B cell (primary cell): ENCODE measurements around the gene CIP2A. TPM values are rescaled to one million over a fixed set of nuclear protein-coding genes. Genes with fewer than 3 reads are reported as not detected.

ENCODE experiments used
- ATAC-seq: fragments of 200-7000 bp; cut with Tn5 transposase; one replicate; pipeline ENCODE4 v1.10.0; 2021; ENCODE audit warnings: low read depth, mild to moderate bottlenecking, moderate number of reproducible peaks, moderate library complexity
- CTCF ChIA-PET: fragments of 350-600 bp; sonication (Branson Sonifier 250); formaldehyde crosslinking; loops from one replicate; lab custom pipeline; 2021; ENCODE audit warnings: antibody characterized with exemption, inconsistent platforms; lab: Charles Lee
- POLR2A ChIA-PET: fragments of 350-600 bp; sonication (Branson Sonifier 250); formaldehyde crosslinking; loops from one replicate; lab custom pipeline; 2021; ENCODE audit warnings: antibody characterized with exemption; lab: Charles Lee
- DNase-seq: peaks from one replicate; pipeline ENCODE4 v3.0.0; 2013
- H2AFZ ChIP-seq: 2 replicates; pipeline ENCODE4 v1.6.1; 2012; ENCODE audit warnings: mild to moderate bottlenecking, low read depth, low read length; ENCODE audit not compliant: insufficient read depth, poor library complexity, severe bottlenecking
- H3K27ac ChIP-seq, 2 donors: 1 replicate in 1 of 2; 2 replicates in 1 of 2; pipeline ENCODE4 v1.5.1; 2012 to 2013; ENCODE audit warnings: low read length in 2 of 2, mild to moderate bottlenecking in 2 of 2, moderate library complexity in 1 of 2
- H3K27me3 ChIP-seq, 4 experiments: fragments of 200-600 bp in 1 of 4; sonication (generic) in 1 of 4; replicated peaks in 1 of 4; 1 replicate in 2 of 4; 2 replicates in 2 of 4; pipeline versions ENCODE4 v1.6.1 to v1.7.0; 2013 to 2016; ENCODE audit warnings: low read length in 3 of 4, mild to moderate bottlenecking in 2 of 4, mixed read lengths in 1 of 4, moderate library complexity in 1 of 4; ENCODE audit not compliant: insufficient read depth in 4 of 4, control insufficient read depth in 3 of 4; ENCODE audit errors: control extremely low read depth in 1 of 4
- H3K36me3 ChIP-seq, 2 experiments: replicated peaks in 1 of 2; 1 replicate in 1 of 2; 2 replicates in 1 of 2; pipeline versions ENCODE4 v1.6.1 to v1.7.1; 2013; ENCODE audit warnings: low read length in 1 of 2; ENCODE audit not compliant: insufficient read depth in 2 of 2, control insufficient read depth in 1 of 2; ENCODE audit errors: control extremely low read depth in 1 of 2, extremely low read depth in 1 of 2
- H3K4me1 ChIP-seq, 2 donors: fragments of 200-600 bp in 1 of 2; sonication (generic) in 1 of 2; 1 replicate in 1 of 2; 2 replicates in 1 of 2; pipeline versions ENCODE4 v1.5.1 to v1.6.1; 2013 to 2017; ENCODE audit warnings: low read length in 2 of 2; ENCODE audit not compliant: control insufficient read depth in 2 of 2, insufficient read depth in 2 of 2
- H3K4me2 ChIP-seq: replicated peaks from 2 replicates; pipeline ENCODE3; 2012; ENCODE audit warnings: mild to moderate bottlenecking, low read depth, low read length; ENCODE audit not compliant: poor library complexity, severe bottlenecking
- H3K4me3 ChIP-seq, 5 experiments: fragments of 200-600 bp in 1 of 5; sonication (generic) in 1 of 5; 1 replicate in 3 of 5; 2 replicates in 2 of 5; pipeline versions ENCODE4 v1.5.1 to v1.7.0; 2011 to 2016; ENCODE audit warnings: low read length in 4 of 5, mild to moderate bottlenecking in 4 of 5, low read depth in 2 of 5, control low read depth in 1 of 5, moderate library complexity in 1 of 5; ENCODE audit not compliant: insufficient read depth in 1 of 5; ENCODE audit errors: control extremely low read depth in 1 of 5, extremely low read depth in 1 of 5
- H3K79me2 ChIP-seq: fragments of 200-600 bp; sonication (generic); one replicate; pipeline ENCODE4 v1.6.0; 2016; ENCODE audit warnings: low read length; ENCODE audit not compliant: control insufficient read depth, insufficient read depth
- H3K9ac ChIP-seq: fragments of 200-600 bp; sonication (generic); 2 replicates; pipeline ENCODE4 v1.6.1; 2017; ENCODE audit warnings: mild to moderate bottlenecking, low read length, moderate library complexity
- H3K9me3 ChIP-seq, 3 donors: one replicate each; pipeline versions ENCODE4 v1.6.1 to v1.7.1; 2013; ENCODE audit warnings: low read length in 2 of 3; ENCODE audit not compliant: control insufficient read depth in 2 of 3, insufficient read depth in 1 of 3; ENCODE audit errors: control extremely low read depth in 1 of 3
- H4K20me1 ChIP-seq: 2 replicates; pipeline ENCODE4 v1.6.0; 2012; ENCODE audit warnings: mild to moderate bottlenecking, low read length; ENCODE audit not compliant: insufficient read depth, control insufficient read depth, poor library complexity, severe bottlenecking
- H3K27ac Mint-ChIP-seq: one replicate; pipeline ENCODE4 v1.8.0; 2021; ENCODE audit warnings: mixed read lengths
- H3K27me3 Mint-ChIP-seq: one replicate; pipeline ENCODE4 v1.8.0; 2021; ENCODE audit warnings: mixed read lengths
- H3K4me1 Mint-ChIP-seq: one replicate; pipeline ENCODE4 v1.8.0; 2021; ENCODE audit warnings: mixed read lengths
- H3K4me3 Mint-ChIP-seq: one replicate; pipeline ENCODE4 v1.8.0; 2021; ENCODE audit warnings: mixed read lengths
- H3K9me3 Mint-ChIP-seq: one replicate; pipeline ENCODE4 v1.8.0; 2022; ENCODE audit warnings: mixed read lengths; ENCODE audit not compliant: insufficient read depth
- EZH2 ChIP-seq: IDR thresholded peaks from 2 replicates; pipeline ENCODE4 v1.6.1; 2012; ENCODE audit warnings: borderline replicate concordance, low read depth, mild to moderate bottlenecking, moderate library complexity, low read length; ENCODE audit not compliant: insufficient read depth, poor library complexity, severe bottlenecking
- WGBS: methylation state at CpG from one replicate; pipeline ENCODE4 v1.1.5; 2013; ENCODE audit warnings: missing lambda C conversion rate; ENCODE audit not compliant: insufficient coverage; 5-methylcytosine and 5-hydroxymethylcytosine counted together
- intact Hi-C: fragments of 100-400 bp; cut with micrococcal nuclease; formaldehyde crosslinking; loops from one replicate; pipeline ENCODE4 v1.10.0; 2022
- polyA plus RNA-seq: library from polyadenylated mRNA; depleted of rRNA; stranded (reverse); fragments of >200 nt; gene quantifications from 2 replicates; pipeline ENCODE4 v1.2.3, GENCODE V29; 2012
- total RNA-seq, 2 donors: library from RNA; stranded (reverse); fragments of 120-200 nt in 1 of 2; gene quantifications; 1 replicate in 1 of 2; 2 replicates in 1 of 2; pipeline versions ENCODE4 v1.2.3 to v1.2.4, GENCODE V29; 2013 to 2022
- TF ChIP-seq, protein P1 (sequence below): fragments of 200-600 bp; IDR thresholded peaks from one replicate; pipeline ENCODE4 v1.8.0; 2022; ENCODE audit warnings: antibody characterized with exemption, mild to moderate bottlenecking

Gene CIP2A
- total and polyA plus RNA-seq, 2 donors (not counting 1 experiment from before 2014, with no cell fraction given) = 2.3 to 11.0 TPM

DNA sequence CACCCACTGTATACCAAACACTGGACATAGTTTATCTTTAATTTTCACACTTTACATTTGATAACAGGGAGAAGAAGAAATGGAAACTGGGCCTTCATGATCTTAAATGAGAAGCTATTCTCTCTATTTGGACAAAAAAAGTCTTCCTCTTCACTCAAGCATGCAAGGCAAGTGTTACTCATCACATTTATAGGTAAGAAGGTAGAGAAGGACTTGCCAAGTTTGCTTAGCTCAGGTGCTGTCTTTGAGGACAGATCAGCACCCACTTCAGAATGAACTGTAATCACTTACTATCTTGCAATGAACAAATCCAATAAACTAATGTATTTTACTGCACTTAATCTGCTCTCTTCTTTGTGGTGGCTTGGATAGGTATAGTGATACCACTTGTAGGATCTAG is 77.7 kb downstream of the CIP2A start:
- intact Hi-C loops = no loop called here
- ATAC-seq (no peak), DNase-seq (no peak)
- Mint-ChIP-seq H3K4me1 (no peaks in the 10 kb centered on the region), H3K27me3 (peaks cover 4% of the 10 kb centered on the region), H3K27ac (no peak overlapping the region), H3K4me3 (no peak overlapping the region), H3K9me3 (no peaks in the 10 kb centered on the region)
- ChIA-PET CTCF (interaction anchor here (0.8 kb wide), 1 partner anchor 18 kb away, joined by 3 read pairs; no protein-coding TSS in a partner anchor), POLR2A (interaction anchor here (0.6 kb wide), 1 partner anchor 573 kb away, joined by 5 read pairs; no protein-coding TSS in a partner anchor)
- Histone ChIP-seq H2AFZ (no peak overlapping the region), H3K9me3 (no peaks in the 10 kb centered on the region), H3K27me3 (no peaks in the 10 kb centered on the region), H3K4me2 (no peak overlapping the region), H3K79me2 (no peaks in the 10 kb centered on the region), H3K27ac (no peak overlapping the region), H3K9ac (no peak overlapping the region), H3K36me3 (no peaks in the 10 kb centered on the region), H4K20me1 (no peaks in the 10 kb centered on the region), H3K4me3 (no peak overlapping the region), H3K4me1 (no peaks in the 10 kb centered on the region)
- TF ChIP-seq, protein P1, sequence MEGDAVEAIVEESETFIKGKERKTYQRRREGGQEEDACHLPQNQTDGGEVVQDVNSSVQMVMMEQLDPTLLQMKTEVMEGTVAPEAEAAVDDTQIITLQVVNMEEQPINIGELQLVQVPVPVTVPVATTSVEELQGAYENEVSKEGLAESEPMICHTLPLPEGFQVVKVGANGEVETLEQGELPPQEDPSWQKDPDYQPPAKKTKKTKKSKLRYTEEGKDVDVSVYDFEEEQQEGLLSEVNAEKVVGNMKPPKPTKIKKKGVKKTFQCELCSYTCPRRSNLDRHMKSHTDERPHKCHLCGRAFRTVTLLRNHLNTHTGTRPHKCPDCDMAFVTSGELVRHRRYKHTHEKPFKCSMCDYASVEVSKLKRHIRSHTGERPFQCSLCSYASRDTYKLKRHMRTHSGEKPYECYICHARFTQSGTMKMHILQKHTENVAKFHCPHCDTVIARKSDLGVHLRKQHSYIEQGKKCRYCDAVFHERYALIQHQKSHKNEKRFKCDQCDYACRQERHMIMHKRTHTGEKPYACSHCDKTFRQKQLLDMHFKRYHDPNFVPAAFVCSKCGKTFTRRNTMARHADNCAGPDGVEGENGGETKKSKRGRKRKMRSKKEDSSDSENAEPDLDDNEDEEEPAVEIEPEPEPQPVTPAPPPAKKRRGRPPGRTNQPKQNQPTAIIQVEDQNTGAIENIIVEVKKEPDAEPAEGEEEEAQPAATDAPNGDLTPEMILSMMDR = no peak
- TF ChIP-seq EZH2 = no peak

DNA sequence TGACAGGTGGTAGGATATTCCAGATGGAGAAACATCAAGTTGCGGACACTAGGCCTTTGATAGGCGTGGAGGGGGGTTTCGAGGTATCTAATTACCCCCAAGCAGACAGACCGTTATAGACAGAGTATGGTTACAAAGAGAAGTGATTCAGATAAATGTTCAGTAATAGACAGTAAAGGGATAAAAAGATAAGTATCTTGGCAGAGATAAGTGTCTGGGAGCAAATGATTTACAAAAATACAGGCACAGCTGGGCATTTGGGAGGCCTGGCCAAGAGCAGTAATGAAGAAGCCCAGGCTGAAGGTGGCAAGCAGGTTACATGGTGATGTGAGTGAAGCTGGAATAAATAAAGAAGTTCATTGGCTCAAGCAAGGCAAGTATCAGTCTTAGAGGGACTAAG is 78.2 kb downstream of the CIP2A start:
- 83% methylated on average over 3 of the region's 4 CpGs for WGBS
- TF ChIP-seq EZH2 = no peak
- TF ChIP-seq, protein P1 = no peak
- intact Hi-C loops = no loop called here

More for the DNA sequence above, 78.2 kb downstream of the CIP2A start:
- Histone ChIP-seq H2AFZ (no peak overlapping the region), H3K4me2 (no peak overlapping the region), H3K36me3 (no peaks in the 10 kb centered on the region), H3K27me3 (no peaks in the 10 kb centered on the region), H3K27ac (no peak overlapping the region), H3K79me2 (no peaks in the 10 kb centered on the region), H3K4me1 (no peaks in the 10 kb centered on the region), H4K20me1 (no peaks in the 10 kb centered on the region), H3K9me3 (no peaks in the 10 kb centered on the region), H3K9ac (no peak overlapping the region), H3K4me3 (no peak overlapping the region)
- H3K27ac Mint-ChIP-seq = no peak overlapping the region
- CTCF ChIA-PET = interaction anchor here (0.8 kb wide), 1 partner anchor 18 kb away, joined by 3 read pairs; no protein-coding TSS in a partner anchor
- H3K27me3 Mint-ChIP-seq = peaks cover 4% of the 10 kb centered on the region
- no peaks in the 10 kb centered on the region for H3K4me1 Mint-ChIP-seq
- H3K4me3 Mint-ChIP-seq = no peak overlapping the region
- POLR2A ChIA-PET = interaction anchor here (0.6 kb wide), 1 partner anchor 573 kb away, joined by 5 read pairs; no protein-coding TSS in a partner anchor
- ATAC-seq (no peak), DNase-seq (no peak)
- H3K9me3 Mint-ChIP-seq = no peaks in the 10 kb centered on the region
